NCI-H1048 (cell line): ENCODE data around the gene DNM3.

ENCODE experiments used
- DNase-seq: peaks from one replicate; lab custom pipeline; 2025; lab: John Stamatoyannopoulos, UW

DNM3 gene

DNA sequence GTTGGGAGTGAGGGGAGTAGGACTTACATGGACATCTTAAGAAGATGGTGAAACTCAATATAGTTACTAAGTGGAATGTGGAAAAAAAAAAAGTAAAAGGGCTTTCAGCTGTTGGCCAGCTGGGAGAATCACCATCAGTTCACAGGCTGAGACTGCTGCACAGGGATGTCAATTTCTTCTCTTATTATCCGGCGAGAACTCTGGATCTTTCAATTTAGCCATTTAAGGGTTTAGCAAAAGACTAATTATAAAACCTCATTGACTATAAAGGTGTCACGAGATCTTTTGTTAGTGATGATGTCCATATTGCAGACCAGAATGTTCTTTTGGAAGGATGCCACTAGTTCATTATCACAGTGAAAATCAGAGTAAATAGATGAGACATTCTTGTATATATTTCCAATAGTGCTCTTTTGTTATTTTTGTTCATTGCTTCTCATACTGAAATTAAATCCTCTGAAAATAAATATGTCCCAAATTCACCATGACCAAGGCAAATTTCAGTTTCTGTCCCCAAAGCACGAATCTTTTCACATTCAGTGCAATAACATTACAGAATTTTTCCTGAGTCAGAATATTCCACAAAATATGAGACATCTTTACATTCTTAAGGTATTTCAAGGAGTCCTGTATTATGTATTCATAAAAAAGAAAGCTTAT, 266.1 kb downstream of the DNM3 start:
- no peak for DNase-seq

DNA sequence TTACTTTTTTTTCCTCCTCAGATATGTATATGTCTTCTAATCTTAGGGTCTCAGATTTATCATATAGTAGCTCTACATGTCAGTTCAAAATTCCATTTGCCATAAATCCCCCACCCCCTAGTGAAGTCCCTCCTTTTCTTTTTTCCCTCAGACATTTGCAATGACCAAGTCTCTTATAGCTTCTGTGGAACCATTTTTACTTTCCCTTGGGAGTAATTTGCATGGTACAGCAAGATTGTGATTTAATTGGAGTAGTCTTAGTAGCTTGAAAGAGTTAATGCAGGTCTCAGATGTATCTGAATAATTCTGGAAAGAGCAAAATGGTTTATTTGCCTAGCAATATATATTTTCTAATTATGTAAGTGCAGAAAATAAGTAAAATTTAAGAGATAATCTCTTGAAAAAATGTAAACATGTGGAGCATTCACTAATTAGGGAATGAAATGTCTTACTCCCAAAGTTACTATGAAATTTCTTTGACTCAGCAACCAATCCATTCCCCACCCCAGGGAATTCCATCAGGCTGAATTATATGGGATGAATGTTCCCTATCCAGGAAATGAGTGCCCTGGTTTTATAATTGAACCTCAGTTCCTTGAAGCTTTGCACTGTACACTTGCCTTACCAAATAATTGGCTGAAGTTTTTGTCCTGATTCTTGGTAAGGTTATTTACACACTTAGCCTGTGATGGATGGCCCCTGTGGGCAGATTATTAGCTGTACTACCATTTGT, 267.0 kb downstream of the DNM3 start:
- no peak for DNase-seq

DNA sequence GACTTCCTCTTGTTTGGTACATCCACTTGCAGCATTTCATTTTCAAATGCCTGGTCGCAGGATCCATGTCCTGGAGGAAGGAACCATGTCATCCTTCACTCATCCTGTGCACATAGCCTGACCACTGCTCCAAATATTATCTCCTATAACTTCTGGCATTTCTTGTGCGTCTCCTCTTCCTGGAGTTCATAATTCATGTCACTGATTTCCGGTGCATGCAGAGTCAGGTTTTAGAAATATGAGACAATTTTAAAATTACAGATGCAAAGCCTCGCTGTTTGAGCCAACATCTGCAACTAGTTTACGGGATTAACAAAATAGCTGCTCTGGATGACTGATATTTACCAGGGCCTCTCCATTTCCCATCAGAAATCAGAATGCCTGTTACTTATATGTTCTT, 268.1 kb downstream of the DNM3 start:
- no peak for DNase-seq

DNA sequence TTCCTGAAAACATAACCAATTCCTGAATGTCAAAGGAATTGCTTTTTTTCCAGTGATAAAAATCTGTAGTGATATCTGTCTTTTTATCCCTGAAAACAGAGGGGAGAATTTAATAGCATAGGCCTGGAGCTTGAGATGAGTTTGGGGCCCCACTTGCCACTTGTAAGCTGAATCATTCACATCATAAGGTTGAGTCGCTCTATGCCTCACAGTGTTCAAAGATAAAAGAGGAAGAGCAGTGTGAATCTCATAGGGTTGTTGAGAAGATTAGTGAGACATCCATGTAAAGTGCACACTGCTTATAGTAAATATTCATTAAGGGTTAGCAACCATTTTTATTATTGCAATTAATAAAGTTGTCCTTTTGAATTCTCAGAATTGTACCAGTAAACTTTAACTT, 271.3 kb downstream of the DNM3 start:
- DNase-seq, result no peak

DNA sequence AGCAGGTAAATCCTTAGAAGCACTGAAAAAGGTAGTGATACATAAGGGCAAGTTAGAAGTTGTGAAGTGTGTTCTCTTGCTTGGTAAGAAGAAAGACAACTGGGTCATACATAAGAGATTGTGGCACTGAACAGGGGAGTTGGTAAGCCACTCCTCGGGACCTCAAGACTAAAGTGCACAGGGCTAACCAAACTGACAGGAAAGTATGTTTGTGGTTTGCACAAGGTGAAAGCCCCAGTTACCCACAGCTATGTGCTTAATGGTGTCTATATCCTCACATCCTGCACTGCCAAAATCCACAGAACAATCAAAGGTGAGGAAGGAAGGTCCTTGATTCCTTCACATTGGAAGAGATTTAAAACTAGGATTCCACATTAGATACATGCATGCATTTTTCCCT, 276.5 kb downstream of the DNM3 start:
- no peak for DNase-seq

DNA sequence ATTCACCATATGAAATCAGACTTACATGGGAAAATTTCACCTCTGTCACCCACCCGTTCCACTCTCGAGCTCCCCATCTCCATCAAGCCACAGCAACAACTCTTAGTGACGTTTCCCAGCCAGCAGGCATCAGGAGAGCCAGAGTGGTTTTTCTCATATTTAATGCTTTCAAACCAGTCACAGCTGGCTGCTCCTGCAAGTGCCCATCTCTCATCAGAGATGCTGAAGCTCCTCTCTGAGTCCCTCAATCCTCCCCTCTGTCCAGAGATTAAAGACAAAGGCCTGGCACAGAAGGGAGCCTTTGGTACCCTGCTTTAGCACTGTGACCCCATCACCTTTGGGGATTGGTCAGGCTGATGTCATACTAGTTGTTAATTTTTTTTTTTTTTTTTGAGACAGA, 277.3 kb downstream of the DNM3 start:
- DNase-seq, result no peak

DNA sequence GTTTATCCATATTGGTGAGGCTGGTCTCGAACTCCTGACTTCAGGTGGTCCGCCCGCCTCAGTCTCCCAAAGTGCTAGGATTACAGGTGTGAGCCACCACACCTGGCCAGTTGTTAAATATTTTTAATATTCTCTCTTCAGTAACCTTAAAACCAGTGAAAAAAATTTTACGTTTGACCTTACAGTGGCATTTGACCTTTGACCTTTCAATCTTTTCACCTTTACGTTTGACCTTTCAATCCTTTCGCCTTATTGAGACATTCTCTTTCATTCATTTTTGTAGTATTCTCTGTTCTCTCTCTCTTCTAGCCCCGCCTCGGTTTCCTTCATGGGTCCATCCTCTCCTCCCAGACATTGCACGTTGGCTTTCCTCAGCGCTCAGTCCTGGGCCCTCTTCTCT, 277.9 kb downstream of the DNM3 start:
- DNase-seq, result no peak

DNA sequence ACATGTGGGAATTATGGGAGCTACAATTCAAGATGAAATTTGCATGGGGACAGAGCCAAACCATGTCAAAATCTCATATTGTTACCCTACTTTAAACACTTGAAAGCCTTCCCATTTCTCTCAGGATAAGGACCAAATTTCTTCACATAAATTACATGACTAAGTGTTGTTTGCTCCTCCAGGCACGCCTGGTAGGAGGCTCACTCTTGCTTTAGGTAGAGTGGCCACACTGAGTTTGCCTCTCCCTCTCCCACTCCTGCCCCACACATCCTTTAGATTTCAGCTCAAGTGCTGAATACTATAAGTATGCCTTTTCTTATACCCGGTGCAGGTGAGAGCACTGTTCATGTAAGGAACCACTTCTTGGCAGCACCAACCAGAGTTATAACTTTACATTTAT, 279.1 kb downstream of the DNM3 start:
- DNase-seq, result no peak

DNA sequence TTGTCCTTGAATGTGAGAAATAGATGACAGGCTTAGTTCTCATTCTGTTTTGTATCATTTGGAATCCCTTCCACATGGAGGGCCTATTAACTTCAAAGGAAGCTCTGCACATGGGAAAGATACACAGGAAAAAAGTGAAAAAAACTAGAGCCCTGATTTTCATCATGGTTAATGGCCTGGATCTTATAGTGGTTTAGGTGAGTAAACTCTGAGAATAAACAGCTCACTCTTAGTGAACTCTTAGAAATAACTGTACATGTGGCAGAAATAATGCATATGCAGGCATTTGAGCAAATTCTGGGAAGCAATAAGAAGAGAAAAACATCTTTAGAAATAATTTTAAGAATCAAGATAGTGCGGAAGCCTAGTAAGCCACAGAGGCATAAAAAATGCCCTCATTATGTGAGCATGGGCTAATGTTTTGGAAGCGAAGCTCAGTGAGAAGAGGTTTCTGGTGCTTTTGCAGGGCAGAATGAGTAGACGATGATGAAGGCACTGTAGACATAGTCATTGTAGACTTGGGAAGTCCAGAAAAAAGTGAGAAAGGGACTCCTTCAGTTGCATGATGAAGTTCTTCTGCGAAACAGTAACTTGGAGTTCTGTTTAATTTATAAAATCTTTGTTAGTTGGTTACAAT, 279.9 kb downstream of the DNM3 start:
- DNase-seq, result no peak

DNA sequence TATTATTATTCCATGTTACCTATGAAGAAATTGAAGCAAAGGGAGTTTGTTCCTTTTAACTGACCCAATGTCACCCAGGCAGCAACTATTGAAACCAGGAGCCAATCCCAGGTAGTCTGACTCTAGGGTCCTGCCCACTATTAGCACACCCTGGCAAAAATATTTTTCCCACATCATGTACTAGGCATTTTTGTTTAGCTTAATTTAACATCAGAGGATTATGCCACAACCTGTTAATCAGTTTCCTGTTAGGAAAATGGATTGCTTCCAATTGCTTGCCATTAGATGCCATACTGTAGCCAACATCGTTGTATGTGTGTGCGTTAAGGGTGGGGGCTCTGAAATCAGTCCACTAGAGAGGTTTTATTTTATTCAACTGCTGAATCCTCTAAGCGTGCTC, 281.1 kb downstream of the DNM3 start:
- DNase-seq, result no peak

DNA sequence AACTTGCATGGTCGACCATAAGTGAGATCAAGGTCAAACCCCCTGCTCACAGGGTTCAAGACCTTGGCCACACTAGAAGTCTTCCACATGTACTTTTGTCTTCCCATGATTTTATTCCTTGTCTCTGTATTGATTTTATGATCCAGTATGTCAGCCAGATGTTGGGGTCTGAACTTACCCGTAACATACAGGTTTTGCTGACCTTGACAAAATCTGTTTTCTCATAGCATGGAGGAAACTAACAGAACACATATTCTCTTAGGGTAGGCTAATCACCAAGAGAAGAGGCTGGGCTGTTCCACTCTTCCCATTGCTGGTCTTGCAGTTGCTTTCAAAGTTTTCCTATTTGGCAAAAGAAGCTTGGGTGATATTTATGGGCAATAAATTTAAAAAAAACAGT, 284.0 kb downstream of the DNM3 start:
- DNase-seq, result no peak

DNA sequence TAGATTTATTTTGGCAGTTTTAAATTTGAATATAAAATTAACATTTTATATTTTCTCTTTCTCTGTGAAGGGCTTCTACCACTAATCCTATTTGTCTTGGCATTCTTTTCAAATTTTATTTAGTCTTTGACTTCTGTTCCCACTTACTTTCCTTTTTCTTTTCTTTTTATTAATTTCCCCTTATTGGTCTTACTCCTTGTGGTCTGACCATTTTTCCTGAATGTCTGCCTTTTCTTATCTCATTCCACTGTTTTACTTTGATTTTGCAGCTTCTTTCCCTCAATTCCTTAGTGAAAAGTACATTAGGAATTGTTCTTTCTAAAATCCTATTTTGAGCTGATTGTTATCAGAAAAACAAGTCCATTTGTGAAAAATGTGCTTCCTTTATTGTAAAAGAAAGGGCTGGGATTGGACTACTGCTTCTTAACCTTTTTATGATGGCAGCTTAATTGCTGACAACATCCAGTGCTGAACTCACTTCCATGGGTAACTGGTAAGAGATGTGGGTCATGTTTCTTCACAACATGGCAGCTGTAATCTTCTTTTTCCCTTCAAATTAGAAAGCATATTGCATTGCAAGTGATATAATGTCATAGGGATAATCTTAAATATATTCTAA, 284.6 kb downstream of the DNM3 start:
- peak; percentile 76 for DNase-seq

DNA sequence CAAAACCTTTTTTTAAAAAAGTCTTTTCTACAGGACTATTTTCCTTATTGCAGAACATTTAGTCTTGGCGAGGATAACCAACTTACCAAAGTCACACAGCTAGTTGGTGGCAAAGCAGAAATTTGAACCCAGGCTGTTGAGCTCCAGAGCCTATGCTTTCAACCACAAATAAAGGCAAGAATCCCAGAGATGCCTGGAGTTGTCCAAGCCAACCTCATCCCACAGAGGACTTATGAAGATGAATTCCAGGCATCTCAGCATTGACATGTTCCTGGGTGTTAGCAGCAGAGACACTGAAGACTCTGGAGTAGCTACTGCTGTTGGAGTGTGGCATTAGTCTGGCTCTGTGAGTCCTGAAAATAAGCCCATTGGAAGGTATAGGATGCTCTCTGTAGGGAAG, 291.5 kb downstream of the DNM3 start:
- no peak for DNase-seq

DNA sequence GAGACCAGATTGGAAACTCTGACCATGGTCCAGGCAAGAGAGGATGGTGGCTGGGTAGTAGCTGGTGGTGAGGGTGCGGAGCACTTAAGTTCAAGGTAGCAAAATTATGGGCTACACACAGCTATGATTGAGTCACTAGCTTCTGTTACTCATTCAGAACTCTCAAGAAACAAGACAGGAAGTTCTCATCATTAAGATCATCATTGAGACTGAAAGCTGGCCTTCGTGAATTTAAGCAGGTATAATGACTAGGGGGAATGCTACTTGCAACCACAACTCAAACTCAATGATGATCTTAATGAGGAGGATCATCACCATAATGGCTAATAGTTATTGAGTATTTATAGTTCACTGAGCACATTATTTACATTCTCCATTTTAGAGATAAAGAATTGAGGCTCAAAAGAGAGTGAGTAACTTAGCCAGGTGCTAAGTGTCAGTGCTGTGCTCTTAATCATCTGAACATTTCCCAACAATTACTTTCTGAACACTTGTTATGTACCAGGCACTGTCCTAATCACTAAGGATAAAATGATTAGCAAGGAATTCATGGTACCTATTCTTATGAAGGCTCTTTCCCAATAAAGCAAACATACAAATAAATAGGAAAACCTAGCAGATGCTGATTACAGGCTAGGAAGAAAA, 292.9 kb downstream of the DNM3 start:
- DNase-seq, result no peak

DNA sequence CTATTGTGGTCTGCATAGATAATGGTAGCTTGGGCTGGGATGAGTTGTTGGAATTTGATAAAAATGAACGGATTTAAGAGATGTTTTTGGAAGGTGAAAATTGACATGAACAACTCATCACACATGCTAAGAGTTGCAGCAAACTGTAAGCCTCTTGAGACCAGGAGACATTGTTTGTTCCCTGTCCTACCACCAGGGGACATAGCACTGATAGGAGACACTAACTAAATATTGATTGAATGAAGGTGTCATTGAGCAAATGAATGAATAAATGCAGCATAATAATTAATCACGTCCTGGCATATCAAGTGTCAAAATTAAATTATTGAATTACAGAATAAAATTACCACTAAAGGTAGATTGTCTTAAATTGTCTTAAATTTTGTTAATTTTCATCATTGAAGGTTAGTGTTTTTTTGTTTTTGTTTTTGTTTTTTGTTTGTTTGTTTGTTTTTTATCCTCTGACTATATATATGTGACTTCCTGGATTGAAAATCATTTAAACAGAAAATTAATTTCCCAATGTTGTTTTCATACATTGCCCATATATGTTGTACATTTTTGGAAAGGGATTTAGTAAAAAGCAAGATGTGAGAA, 293.9 kb downstream of the DNM3 start:
- DNase-seq, result no peak

DNA sequence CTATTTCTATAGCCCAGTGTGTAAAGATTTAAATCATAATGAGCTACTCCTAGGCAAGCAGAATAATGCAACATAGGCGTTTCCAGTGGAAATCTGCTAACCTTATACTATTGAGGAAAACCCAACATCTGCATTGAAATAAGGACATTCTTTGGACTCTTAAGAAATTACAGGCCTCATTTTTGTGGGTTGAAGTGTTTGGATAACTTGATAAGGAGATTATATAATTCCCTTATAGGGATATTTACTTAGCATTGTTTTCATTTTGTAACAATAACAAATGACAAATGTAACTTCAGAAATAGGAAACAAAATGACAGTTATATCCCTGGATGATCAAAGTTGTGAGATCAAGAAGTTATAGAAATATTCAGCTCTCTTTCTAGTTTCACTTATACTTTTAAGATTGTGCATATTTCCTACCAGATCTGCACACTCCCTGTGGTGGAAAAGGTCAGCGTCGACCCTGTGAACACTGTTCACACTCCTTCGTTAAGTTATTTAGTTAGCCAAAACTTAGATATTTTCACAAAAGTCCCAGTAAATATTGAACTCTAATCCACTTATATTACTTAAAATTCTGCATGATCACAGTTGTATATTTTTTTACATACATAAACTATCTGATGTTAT, 294.8 kb downstream of the DNM3 start:
- no peak for DNase-seq

DNA sequence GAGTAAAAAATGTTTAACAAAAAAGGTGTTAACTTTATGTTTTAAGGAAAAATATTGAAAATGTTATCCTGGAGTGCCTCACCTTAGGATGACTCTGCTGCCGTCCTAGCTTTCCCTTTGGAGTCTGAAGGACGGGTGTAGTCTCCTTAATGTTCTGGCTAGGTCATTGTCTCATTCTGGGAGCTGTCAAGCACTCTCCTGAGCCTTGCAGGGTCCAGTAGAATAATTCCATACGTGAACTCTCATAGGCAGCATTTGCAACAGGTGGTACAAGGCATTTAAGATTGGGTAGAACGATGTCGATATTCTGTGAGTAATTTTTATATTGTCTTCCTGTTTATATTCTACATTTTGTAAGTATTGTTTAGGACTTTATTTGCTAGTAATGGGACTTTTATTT, 295.6 kb downstream of the DNM3 start:
- DNase-seq, result no peak

DNA sequence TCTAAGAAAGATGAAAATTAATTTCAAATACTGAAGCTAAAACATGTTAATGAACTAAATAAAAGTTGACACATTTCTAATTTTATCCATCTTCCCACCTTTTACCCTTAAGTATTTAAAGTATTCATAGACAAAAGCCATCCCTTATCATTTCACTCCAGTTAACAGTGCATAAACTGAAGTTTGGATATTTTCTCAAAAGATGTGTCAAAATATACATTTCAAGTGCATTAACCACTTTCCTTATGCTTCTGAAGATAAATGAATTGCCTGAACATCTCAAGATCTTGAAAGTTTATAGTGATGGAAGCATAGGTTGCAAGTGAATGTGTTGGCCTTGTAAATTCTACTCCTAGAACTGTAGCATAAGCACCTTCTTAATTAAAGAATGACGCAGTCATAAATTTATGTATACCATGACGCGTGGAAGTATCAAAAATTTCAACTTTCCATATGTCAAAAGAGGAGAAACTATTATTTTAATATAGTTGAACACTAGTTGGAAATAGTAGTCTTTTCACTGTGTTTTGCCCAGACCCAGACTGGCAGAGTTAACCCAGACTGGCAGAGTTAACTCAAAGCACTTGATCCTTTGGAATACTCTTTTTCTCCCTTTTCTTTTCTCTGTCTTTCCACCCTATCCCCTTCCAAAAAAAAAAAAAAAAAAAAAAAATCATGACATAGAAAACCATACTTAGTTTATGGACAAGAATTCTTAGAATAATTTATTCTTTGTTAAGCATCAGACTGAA, 296.6 kb downstream of the DNM3 start:
- DNase-seq, result no peak

DNA sequence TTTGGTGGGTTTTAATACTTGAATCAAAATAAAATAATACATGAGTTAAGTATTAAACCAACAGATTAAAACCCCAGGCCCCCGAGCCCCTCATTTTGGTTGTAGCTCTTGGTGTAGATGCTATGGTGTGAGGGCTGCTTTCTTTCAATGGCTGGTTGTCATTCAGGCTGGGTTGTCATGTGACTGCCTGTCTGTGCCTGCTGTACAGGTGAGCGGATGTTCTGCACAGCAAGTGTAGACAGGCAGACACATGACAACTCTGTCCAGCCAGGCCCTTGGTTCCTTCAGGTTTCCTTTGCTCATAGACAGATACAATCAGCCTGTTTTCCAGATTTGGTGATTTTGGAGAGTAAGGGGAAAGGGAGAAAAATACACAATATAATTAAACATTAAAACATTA, 297.3 kb downstream of the DNM3 start:
- DNase-seq, result no peak

DNA sequence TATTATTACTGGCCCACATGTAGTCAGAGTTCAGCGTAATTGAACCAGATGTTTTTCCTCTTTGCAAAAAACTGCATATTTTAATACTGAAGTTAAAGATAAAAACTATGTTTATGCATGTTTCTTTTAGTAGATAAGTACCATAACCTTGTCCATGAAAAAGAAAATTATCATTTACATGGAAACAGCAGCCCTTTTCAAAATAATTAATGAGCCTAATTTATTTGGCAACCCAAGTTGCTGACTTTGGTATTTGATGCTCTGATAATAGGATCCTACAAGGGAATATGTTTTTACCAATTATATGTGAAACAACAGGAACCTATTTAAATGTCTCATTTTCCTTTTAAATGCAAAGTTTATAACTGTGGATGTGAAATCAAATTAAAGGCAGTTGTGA, 297.9 kb downstream of the DNM3 start:
- DNase-seq, result no peak

DNA sequence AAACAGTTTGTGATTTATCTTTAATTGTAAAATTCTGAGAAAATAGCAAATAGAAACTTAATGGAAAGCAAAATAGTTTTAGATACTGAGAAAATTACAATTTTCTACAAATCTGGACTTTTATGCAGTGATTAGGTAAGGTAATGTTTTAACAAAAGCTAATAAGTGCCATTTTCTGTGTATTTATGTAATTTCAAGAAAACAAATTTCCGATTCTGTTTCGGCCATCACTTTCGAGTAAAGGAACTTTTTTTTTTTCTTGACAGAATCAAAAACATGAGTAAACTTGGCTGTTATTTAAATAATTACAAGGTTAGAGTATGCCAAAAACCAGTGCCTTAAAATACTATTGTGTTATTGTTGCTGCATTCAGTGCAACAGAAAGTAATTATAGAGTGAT, 298.8 kb downstream of the DNM3 start:
- DNase-seq, result no peak
